GM12878 (cell line): ENCODE measurements around the gene HS3ST5. TPM values are rescaled to one million over a fixed set of nuclear protein-coding genes. Genes with fewer than 3 reads are reported as not detected.

Experiments used
- ATAC-seq: fragments of 200-7000 bp; cut with Tn5 transposase; 3 replicates; pipeline ENCODE4 v1.9.1; 2020; ENCODE audit warnings: mild to moderate bottlenecking, moderate library complexity
- BruUV-seq: library from RNA; stranded (reverse); fragments of 400-500 nt; replicated peaks from 2 replicates; lab custom pipeline; 2021; lab: Mats Ljungman, UMichigan
- CTCF ChIA-PET: fragments of 300-600 bp; sonication (Branson Sonifier 250); formaldehyde crosslinking; extraction: SDS; loops from one replicate; lab custom pipeline; 2021; ENCODE audit warnings: inconsistent platforms; lab: Yijun Ruan, JAX
- POLR2A ChIA-PET: fragments of 350-600 bp; formaldehyde crosslinking; extraction: SDS; loops from one replicate; lab custom pipeline; 2021; ENCODE audit warnings: inconsistent platforms; lab: Charles Lee
- RAD21 ChIA-PET: fragments of 300-600 bp; sonication (Branson Sonifier 250); formaldehyde crosslinking; loops from one replicate; lab custom pipeline; 2023; ENCODE audit warnings: antibody characterized with exemption; ENCODE audit not compliant: unreplicated experiment; lab: Charles Lee
- SMC1A ChIA-PET: fragments of 300-600 bp; sonication (Branson Sonifier 250); formaldehyde crosslinking; loops from one replicate; lab custom pipeline; 2023; ENCODE audit not compliant: unreplicated experiment, uncharacterized antibody; lab: Charles Lee
- DNase-seq: peaks from one replicate; pipeline ENCODE4 v3.0.0-alpha.2; 2011; ENCODE audit warnings: low read depth, low spot score
- FAIRE-seq: peaks from 3 replicates; lab custom pipeline; 2011; peaks lifted over from hg19 to GRCh38; lab: Jason Lieb, UNC
- H2AFZ ChIP-seq: 2 replicates; pipeline ENCODE4 v1.6.0; 2011; ENCODE audit warnings: low read depth, low read length, control low read depth; ENCODE audit not compliant: control insufficient read depth
- H3K27ac ChIP-seq: 2 replicates; pipeline ENCODE4 v1.5.1; 2011; ENCODE audit warnings: control low read depth; ENCODE audit not compliant: control insufficient read depth, insufficient read depth
- H3K27me3 ChIP-seq, 2 experiments: replicated peaks in 1 of 2; 2 replicates each; pipeline versions ENCODE4 v1.6.0 to v1.6.1; 2011; ENCODE audit warnings: low read length in 1 of 2; ENCODE audit not compliant: control insufficient read depth in 2 of 2, insufficient read depth in 2 of 2
- H3K36me3 ChIP-seq, 2 experiments: 2 replicates each; pipeline ENCODE4 v1.5.1; 2011; ENCODE audit warnings: low read length in 1 of 2; ENCODE audit not compliant: control insufficient read depth in 2 of 2, insufficient read depth in 2 of 2
- H3K4me1 ChIP-seq: 2 replicates; pipeline ENCODE4 v1.6.1; 2011; ENCODE audit warnings: mild to moderate bottlenecking, low read length, moderate library complexity, mixed read lengths; ENCODE audit not compliant: control insufficient read depth, insufficient read depth
- H3K4me2 ChIP-seq: 2 replicates; pipeline ENCODE4 v1.6.0; 2011; ENCODE audit warnings: control low read depth; ENCODE audit not compliant: control insufficient read depth, insufficient read depth
- H3K4me3 ChIP-seq: fragments of 200-600 bp; sonication (generic); 2 replicates; pipeline ENCODE4 v1.5.1; 2016
- H3K79me2 ChIP-seq: 2 replicates; pipeline ENCODE4 v1.6.0; 2011; ENCODE audit warnings: low read length; ENCODE audit not compliant: control insufficient read depth, insufficient read depth
- H3K9ac ChIP-seq: 2 replicates; pipeline ENCODE4 v1.8.0; 2011; ENCODE audit warnings: low read length, control low read depth, mixed read lengths; ENCODE audit not compliant: control insufficient read depth, insufficient read depth
- H3K9me3 ChIP-seq: replicated peaks from 3 replicates; pipeline ENCODE4 v1.5.1; 2011; ENCODE audit warnings: mild to moderate bottlenecking, low read length; ENCODE audit not compliant: control insufficient read depth, insufficient read depth
- H4K20me1 ChIP-seq: 2 replicates; pipeline ENCODE4 v1.6.0; 2011; ENCODE audit not compliant: control insufficient read depth, insufficient read depth
- BHLHE40 ChIP-seq, 2 experiments: fragments of 450-650 bp in 1 of 2; IDR thresholded peaks; 2 replicates each; pipeline ENCODE4 v1.6.1; 2011 to 2017; ENCODE audit warnings: low read depth in 2 of 2, borderline replicate concordance in 1 of 2, improper control_type of control experiment in 1 of 2, low read length in 1 of 2, mild to moderate bottlenecking in 1 of 2
- BRCA1 ChIP-seq: IDR thresholded peaks from 2 replicates; pipeline ENCODE4 v1.6.1; 2011; ENCODE audit warnings: low read depth, low read length, improper control_type of control experiment
- EED ChIP-seq: sonication (generic); IDR thresholded peaks from 2 replicates; pipeline ENCODE4 v1.6.1; 2016; ENCODE audit warnings: antibody characterized with exemption, low read depth
- ETV6 ChIP-seq, 2 experiments: fragments of 450-650 bp in 1 of 2; IDR thresholded peaks in 1 of 2; conservative IDR thresholded peaks in 1 of 2; 2 replicates each; pipeline ENCODE4 v1.6.1; 2014; ENCODE audit warnings: antibody characterized with exemption in 1 of 2, borderline replicate concordance in 1 of 2, low read depth in 1 of 2, mild to moderate bottlenecking in 1 of 2, moderate library complexity in 1 of 2
- HDAC2 ChIP-seq: fragments of 200-600 bp; sonication (generic); IDR thresholded peaks from 2 replicates; pipeline ENCODE4 v1.6.1; 2017
- MEF2B ChIP-seq: fragments of 450-650 bp; IDR thresholded peaks from 2 replicates; pipeline ENCODE4 v1.6.1; 2018; ENCODE audit warnings: mild to moderate bottlenecking, moderate library complexity; ENCODE audit not compliant: partially characterized antibody, poor library complexity, severe bottlenecking
- NFIC ChIP-seq: IDR thresholded peaks from 2 replicates; pipeline ENCODE4 v1.6.1; 2012; ENCODE audit warnings: low read depth, mild to moderate bottlenecking, inconsistent platforms, low read length, moderate library complexity
- PAX5 ChIP-seq: IDR thresholded peaks from 2 replicates; pipeline ENCODE4 v1.6.1; 2011; ENCODE audit warnings: low read depth, low read length, borderline replicate concordance
- POLR2A ChIP-seq: IDR thresholded peaks from 2 replicates; pipeline ENCODE4 v1.6.1; 2011; ENCODE audit warnings: low read depth, mild to moderate bottlenecking, low read length
- RELA ChIP-seq: fragments of 450-650 bp; IDR thresholded peaks from 2 replicates; pipeline ENCODE4 v1.8.0; 2014; ENCODE audit warnings: borderline replicate concordance; ENCODE audit not compliant: partially characterized antibody
- SMAD1 ChIP-seq: fragments of 450-650 bp; IDR thresholded peaks from 2 replicates; pipeline ENCODE4 v1.6.1; 2018; ENCODE audit warnings: mild to moderate bottlenecking, low read depth; ENCODE audit not compliant: partially characterized antibody
- STAT3 ChIP-seq: IDR thresholded peaks from 2 replicates; pipeline ENCODE4 v1.6.1; 2011; ENCODE audit warnings: low read depth, low read length, improper control_type of control experiment
- TAF1 ChIP-seq: IDR thresholded peaks from 2 replicates; pipeline ENCODE4 v1.6.1; 2011; ENCODE audit warnings: mild to moderate bottlenecking, low read depth, low read length, borderline replicate concordance
- TARDBP ChIP-seq: IDR thresholded peaks from 2 replicates; pipeline ENCODE4 v1.6.1; 2016; ENCODE audit warnings: borderline replicate concordance
- WGBS: methylation state at CpG from one replicate; pipeline ENCODE4 v1.1.6; 2016; ENCODE audit warnings: low lambda C conversion rate; ENCODE audit not compliant: insufficient replicate concordance, insufficient coverage; ENCODE audit errors: missing lambda C conversion rate; 5-methylcytosine and 5-hydroxymethylcytosine counted together
- in situ Hi-C: fragments of 300-500 bp; cut with MboI; formaldehyde crosslinking; loops from 9 replicates; pipeline ENCODE4 v1.14.3; 2018; ENCODE audit warnings: mixed read lengths
- intact Hi-C: fragments of 100-400 bp; cut with micrococcal nuclease; formaldehyde crosslinking; loops from one replicate; pipeline ENCODE4 v1.14.2; 2022; ENCODE audit not compliant: unreplicated experiment
- polyA plus RNA-seq, 11 experiments: library from polyadenylated mRNA; depleted of rRNA in 4 of 11; unstranded in 6 of 11; stranded (reverse) in 5 of 11; fragments of >200 nt; fragmentation: Nextera tagmentation in 4 of 11; fragmentation: Illumina TruSeq in 1 of 11; extraction: Ambion mirVana in 4 of 11; extraction: Trizol in 1 of 11; gene quantifications; 1 replicate in 1 of 11; 2 replicates in 10 of 11; pipeline versions ENCODE4 v1.2.1 to v1.2.3, GENCODE V29; 2011 to 2016; ENCODE audit warnings: inconsistent platforms in 2 of 11, missing spikeins in 2 of 11, low read depth in 1 of 11
- total RNA-seq, 4 experiments: library from RNA; depleted of rRNA in 3 of 4; stranded (reverse); fragments of >200 nt in 3 of 4; fragmentation: Illumina TruSeq in 1 of 4; extraction: Trizol in 1 of 4; gene quantifications; 2 replicates each; pipeline versions ENCODE4 v1.2.1 to v1.2.3, GENCODE V29; 2013 to 2021

Gene HS3ST5
- total and polyA plus RNA-seq, 10 of the 15 experiments (the other 5 are each of a cell fraction or from before 2014, with no cell fraction given): 0.04 TPM; not detected in 9

- H3K27ac ChIP-seq: no peak overlapping the region
- BruUV-seq: no TSS peak
- no peak overlapping the region for H3K4me2 ChIP-seq
- POLR2A ChIA-PET: no interaction called here
- DNase-seq: no peak
- H4K20me1 ChIP-seq: no peaks in the 10 kb centered on the region
- H3K9ac ChIP-seq: no peak overlapping the region
- H3K36me3 ChIP-seq: no peaks in the 10 kb centered on the region
- no peak for ATAC-seq
- no peaks in the 10 kb centered on the region for H3K9me3 ChIP-seq
- no peak for FAIRE-seq
- intact Hi-C loops: no loop called here
- CTCF ChIA-PET: interaction anchor here (1.6 kb wide), 1 partner anchor 40 kb away, joined by 3 read pairs; no protein-coding TSS in a partner anchor
- H2AFZ ChIP-seq: no peak overlapping the region
- SMC1A ChIA-PET: interaction anchor here (0.7 to 1.0 kb wide), 3 partner anchors 7 to 1733 kb away, joined by 3 read pairs; no protein-coding TSS in a partner anchor
- H3K4me1 ChIP-seq: no peaks in the 10 kb centered on the region
- 0% methylated on average over 1 of the region's 1 CpG for WGBS
- H3K79me2 ChIP-seq: no peaks in the 10 kb centered on the region
- in situ Hi-C loops: no loop called here
- H3K27me3 ChIP-seq: peaks cover 10 to 19% of the 10 kb centered on the region in 2 experiments
- RAD21 ChIA-PET: no interaction called here
- TF ChIP-seq BHLHE40 (IDR thresholded peaks at IDR 0.05; ENCODE audit: borderline replicate concordance in 1 of 2, low read depth in 2 of 2, low read length in 1 of 2): no peak
- no peak for TF ChIP-seq PAX5
- TF ChIP-seq NFIC: no peak
- TF ChIP-seq BRCA1: no peak
- no peak for TF ChIP-seq HDAC2
- no peak for TF ChIP-seq RELA
- no peak for TF ChIP-seq TARDBP
- TF ChIP-seq SMAD1: no peak
- TF ChIP-seq POLR2A: no peak
- TF ChIP-seq TAF1: no peak
- no peak for TF ChIP-seq MEF2B
- no peak for TF ChIP-seq EED
- no peak for TF ChIP-seq STAT3
- TF ChIP-seq ETV6 (conservative IDR thresholded peaks at IDR 0.05 in 1 of 2, IDR thresholded peaks at IDR 0.05 in 1 of 2; ENCODE audit: borderline replicate concordance in 1 of 2, low read depth in 1 of 2): no peak
- no peak overlapping the region for H3K4me3 ChIP-seq
Observed at GRCh38 chr6:114344971-114345275, 2.1 kb upstream of the HS3ST5 start.
